IPS-18c (cell line): Measurements from ENCODE around the gene XIAP.
A peak's percentile ranks its signal among the peaks of the same experiment; 100 is the strongest.
"Not testable (repeated sequence)": the region's sequence is repeated elsewhere in the genome, so short reads cannot be mapped to it uniquely, and the experiment has no call there.

Experiments used
- H3K4me3 ChIP-seq: 2 replicates; pipeline ENCODE4 v1.7.0; 2013; ENCODE audit warnings: low read depth, mild to moderate bottlenecking, low read length, moderate library complexity; ENCODE audit not compliant: insufficient read depth
- H3K9me3 ChIP-seq: one replicate; pipeline ENCODE4 v1.6.1; 2013; ENCODE audit warnings: mild to moderate bottlenecking, low read length, moderate library complexity; ENCODE audit not compliant: control insufficient read depth, insufficient read depth

XIAP gene

DNA sequence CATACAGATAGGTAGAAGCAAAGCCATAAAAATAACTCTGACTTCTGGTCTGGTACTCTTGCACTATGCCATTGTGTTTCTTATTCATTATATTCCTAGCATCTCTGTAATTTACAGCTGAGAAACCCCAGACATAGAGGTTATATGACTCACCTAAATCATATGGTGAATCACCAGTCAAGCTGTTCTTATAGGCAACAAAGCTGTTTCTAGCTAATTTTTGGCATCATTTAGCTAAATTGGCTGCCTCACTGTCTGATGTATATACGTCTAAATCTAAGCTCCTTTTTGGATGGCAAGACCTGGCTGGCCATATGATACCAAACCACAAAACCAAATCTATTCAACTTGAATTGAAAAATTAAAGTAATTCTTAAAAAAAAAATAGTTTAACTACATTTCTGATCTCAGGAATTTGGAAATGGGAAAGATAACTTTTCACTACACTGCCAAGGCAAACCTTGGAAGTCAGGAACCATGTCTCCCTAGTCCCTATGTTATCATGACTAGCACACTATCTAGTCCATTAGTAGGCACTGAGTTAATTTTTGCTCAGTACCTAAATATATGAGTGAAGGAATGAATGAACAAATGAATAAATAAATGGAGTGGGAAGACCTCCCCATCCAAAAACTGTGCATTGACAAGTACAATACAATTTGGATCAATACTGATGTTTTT, 60.4 kb downstream of the XIAP start:
- H3K9me3 ChIP-seq = peaks cover 2% of the 10 kb centered on the region
- no peak overlapping the region for H3K4me3 ChIP-seq

DNA sequence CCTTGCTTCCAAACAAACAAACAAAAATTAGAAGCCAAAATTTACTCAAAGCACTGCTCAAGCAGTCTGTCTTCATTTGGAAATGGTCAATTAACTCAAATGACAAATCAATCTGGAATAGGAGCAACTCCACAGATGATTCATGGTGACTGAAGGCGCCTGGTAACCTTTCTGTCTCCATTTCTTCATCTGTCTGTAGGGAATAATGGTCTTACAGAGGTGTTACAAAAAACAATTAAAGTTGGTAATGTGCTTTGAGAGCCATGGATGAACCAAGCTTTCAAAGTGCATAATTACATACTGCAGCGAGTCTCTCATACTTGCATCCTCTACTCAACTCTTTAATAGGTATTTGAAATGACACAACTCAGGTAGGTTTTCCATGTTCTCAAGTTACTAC, 63.4 kb downstream of the XIAP start:
- peaks cover 4% of the 10 kb centered on the region for H3K9me3 ChIP-seq
- no peak overlapping the region for H3K4me3 ChIP-seq

DNA sequence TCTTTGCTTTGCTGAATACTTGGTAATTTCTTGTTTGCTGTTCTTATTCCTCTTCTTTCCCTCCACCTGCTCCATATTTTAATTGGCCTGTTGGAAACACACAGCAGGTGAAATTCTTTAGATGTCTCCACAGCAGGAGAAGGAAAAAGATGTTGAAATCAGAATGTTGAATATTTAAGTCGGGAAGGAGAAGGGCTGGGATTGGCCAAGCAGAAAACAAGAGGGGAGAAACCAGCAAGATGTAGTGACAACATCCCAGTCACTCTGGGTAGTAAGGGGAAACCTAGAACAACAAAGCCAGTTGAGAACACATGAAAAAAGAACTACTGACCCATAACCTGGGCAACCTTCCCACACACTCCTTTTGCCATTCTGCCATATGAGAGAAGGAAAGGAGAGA, 64.3 kb downstream of the XIAP start:
- Histone ChIP-seq H3K4me3 (no peak overlapping the region), H3K9me3 (peaks cover 4% of the 10 kb centered on the region)

DNA sequence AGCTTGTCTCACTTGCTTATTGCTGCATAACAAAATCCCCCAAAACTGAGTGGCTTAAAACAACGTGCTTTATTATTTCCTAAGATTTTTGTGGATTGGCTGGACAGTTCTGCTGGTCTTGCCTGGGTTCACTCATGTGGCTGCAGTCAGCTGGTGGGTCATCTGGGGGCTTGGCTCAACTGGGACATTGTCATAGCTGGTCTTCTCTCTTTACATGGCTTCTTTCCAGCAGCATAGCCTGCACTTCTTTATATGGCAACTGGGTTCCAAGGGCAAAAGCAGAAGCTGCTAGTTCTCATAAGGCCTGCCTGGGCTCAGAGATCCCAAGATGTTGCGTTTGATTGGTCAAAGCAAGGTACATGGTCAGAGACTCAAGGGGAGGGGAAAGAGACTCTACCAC, 68.0 kb downstream of the XIAP start:
- Histone ChIP-seq H3K4me3 (no peak overlapping the region), H3K9me3 (peaks cover 10% of the 10 kb centered on the region)

DNA sequence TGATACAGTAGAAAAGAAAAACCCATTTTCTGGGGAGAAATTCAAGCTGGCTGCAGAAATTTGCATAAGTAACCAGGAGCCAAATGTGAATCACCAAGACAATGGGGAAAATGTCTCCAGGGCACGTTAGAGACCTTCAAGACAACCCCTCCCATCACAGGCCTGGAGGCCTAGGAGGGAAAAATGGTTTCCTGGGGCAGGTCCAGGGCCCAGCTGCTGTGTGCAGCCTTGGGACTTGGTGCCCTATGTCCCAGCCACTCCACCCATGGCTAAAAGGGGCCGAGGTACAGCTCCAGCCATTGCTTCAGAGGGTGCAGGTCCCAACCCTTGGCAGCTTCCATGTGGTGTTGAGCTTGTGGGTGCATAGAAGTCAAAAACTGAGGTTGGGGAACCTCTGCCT, 72.2 kb downstream of the XIAP start:
- H3K9me3 ChIP-seq, H3K4me3 ChIP-seq: not testable (repeated sequence)

DNA sequence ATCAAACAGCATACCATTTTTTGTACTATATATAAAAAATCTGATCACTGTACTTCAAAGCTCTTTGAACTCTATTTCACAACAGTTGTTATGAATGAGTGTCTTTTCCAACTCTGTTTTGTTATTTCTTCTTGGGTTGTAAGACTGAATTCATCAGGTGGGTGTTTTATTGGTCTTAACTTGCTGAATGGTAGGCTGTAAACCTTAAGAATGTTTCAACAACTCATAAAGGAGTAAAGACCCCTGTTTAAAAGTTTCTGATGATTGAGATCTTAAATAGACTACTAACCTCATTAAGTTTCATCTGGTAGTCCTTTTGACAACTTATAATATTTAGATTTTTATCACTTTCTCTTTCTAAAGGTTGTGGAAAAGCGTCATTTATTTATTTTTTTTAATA, 83.2 kb downstream of the XIAP start:
- H3K9me3 ChIP-seq = peaks cover 2% of the 10 kb centered on the region

DNA sequence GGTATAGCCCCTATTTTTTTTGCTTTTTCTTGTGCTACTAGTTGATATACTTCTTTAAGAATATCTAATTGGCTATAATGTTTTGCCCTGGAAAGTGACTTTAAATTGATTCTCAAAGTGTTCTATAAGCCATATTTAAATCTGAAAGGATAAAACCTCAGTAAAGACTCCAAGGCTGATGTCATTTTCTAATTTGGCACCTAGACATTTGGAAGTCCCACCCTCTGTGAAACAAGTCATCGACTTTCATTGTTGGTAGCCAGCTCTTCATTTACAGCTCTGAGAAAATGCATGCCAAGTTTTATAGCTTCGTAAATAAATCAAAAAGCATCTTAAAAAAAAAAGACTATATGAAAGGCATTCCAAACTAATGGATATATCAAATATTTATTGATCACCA, 83.6 kb downstream of the XIAP start:
- Histone ChIP-seq H3K9me3 (peaks cover 2% of the 10 kb centered on the region), H3K4me3 (no peak overlapping the region)

More for the DNA sequence above, 83.2 kb downstream of the XIAP start:
- no peak overlapping the region for H3K4me3 ChIP-seq

DNA sequence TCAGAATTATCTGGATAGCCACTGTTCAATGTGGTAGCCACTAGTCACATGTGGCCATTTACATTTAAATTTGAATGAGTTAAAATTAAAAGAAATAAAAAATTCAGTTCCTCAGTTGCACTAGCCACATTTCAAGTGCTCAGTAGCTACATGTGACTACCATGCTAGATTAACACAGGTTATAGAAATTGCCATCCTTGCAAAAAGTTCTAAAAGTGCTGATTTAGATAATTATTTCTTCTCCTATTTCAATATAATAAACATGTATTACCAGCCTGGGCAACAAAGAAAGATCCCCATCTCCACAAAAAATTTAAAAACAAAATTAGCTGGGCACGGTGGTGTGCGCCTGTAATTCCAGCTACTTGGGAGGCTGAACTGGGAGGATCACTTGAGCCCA, 90.0 kb downstream of the XIAP start:
- H3K4me3 ChIP-seq = no peak overlapping the region
- no peaks in the 10 kb centered on the region for H3K9me3 ChIP-seq

DNA sequence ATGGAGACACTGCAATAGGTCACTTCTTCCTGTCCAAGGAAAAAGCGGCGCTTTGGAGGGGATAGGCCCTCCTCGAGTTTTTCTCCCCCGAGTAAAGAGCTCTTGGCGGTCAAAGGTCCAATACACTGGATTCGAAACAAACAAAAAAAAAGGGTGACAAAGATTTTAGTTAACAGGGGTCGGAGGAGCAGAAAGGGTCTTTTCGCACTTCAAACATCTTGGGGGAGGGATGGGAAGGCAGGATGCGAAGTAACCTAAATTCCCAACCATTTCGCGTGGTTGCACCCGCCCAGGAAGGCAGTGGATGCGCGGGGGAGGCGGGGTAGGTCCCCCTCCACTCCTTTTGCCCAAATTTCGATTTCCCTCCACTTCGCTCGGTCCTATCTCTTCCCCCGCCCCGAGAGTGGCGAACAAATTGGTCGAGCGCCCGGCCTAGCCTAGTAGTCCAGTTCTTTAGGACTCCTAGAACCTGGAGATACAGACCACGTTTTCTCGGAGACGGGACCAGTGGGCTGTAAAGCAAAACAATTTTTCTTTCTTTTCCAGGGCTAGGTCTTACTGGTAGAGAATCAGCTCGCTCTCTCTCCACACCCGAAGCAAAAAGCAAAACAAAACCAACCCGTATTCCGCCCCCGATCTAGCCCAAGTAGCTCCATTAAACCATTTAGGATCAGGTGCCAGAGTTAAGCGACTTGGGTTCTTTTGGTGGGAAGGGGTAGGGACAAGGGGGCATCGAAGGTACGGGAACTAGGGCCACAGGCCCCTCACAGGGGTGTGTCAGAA, 99.6 kb downstream of the XIAP start:
- H3K9me3 ChIP-seq = peaks cover 11% of the 10 kb centered on the region
- H3K4me3 ChIP-seq = peak overlapping the region; percentile 69

DNA sequence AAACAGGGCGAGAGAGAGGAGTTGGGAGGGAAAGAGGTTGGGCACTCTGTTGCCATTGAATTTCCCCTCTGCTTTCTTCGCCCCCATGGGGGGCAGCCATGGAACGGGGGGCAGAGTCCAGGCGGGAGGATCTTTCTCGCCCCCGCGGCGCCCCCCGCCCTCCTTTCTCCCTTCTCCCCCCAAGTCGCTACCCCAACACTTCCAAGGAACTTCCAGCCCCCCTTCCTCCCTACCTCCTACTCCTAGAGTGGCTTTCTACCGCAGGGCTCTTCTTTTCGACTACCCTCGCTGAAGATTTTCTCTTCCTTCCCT, 101.1 kb downstream of the XIAP start:
- Histone ChIP-seq H3K4me3 (peak overlapping the region; percentile 62), H3K9me3 (peaks cover 9% of the 10 kb centered on the region)

DNA sequence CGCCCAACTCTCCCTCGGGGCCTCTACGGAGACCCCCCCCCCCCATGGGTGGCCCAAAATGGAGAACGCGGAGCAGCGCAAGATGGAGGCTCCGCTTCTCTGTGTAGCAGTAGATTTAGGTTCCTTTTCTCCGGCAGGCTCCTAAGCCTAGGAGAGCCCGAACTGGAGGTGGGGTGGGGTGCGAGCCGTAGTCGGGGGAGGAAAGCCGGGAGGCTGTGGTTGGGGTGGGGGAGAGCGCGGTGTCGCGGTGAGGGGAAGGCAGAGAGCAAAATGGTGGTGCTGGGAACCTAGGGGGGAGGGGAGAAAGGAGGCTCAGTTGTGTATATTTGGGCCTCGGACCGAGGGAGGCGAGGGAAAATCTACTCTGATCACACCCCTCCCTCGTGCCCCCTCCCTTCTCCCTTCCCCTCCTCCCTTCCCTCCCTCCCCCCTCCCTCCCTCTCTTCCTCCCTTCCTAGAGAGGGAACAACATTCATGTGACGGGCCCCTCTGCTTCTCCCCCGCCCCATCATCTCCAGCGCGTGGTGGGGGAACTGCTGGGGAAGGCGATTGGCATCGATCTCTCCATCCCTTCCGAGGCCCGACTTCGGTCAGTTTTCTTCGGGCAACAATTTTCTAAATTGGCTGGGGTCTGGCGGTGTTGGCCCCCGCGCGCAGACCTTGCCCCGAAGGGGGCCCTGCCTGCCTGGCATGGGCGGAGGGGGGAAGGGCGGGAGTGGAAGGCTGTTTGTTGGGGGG, 101.6 kb downstream of the XIAP start, which contains the start of gene STAG2:
STAG2 (plus strand) TSS at position 439 of the 738 bp plus-strand sequence. CDS start 60,922 bp downstream, outside the sequence.
- Histone ChIP-seq H3K9me3 (peaks cover 7% of the 10 kb centered on the region), H3K4me3 (peak within 1 kb of the TSS; percentile 68)

DNA sequence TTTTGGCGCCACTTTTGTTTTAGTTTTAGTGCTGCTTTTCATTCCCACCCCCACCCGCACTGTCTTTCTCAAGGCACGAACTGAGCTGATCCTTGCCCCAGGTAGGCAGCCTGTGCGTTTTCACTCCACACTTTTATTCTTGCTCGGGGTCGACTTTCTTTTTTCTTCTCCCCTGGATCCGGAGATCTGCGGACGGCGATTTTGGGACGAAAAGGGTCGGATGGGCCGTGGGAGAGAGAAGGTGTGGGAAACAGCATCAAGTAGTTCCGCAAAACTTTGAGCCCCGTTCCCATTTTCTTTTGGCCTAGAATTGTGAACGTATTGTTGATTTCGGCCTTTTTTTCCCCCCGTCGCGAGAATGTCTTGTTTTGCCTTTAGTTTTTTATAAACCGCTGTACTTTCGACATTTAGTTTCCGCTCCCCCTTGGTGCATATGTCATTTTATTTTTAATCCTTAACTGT, 102.2 kb downstream of the XIAP start:
- Histone ChIP-seq H3K9me3 (peaks cover 5% of the 10 kb centered on the region), H3K4me3 (peak overlapping the region; percentile 68)

DNA sequence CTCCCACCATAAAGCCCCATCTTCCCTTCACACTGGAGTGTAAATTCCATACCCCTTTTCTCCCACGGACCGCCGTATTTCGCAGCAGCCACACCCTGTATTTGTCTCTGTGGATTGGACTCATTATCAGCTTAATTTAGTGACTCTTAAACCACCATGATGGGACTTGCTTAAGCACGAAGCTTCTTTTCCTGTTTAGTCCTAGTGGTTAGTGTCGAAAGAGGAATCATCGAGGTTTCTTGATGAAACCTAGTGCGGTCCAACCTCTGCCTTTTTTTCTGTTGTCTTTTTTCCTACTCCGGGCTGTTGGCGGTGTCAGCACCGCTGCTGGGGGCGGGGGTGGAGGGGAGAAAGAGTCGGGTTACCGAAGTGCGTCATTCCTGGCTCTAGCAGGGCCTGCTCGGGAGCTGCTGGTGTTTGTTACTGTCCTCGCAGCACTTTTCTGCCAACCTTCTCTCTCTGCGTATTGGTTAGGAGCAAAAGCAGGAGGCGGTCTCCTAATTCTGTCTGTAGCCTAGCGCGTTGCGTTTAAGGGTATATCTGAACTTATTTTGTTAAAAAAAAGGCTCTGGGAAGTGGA, 103.0 kb downstream of the XIAP start:
- peak overlapping the region; percentile 68 for H3K4me3 ChIP-seq
- H3K9me3 ChIP-seq = peaks cover 5% of the 10 kb centered on the region
